CD14-positive monocyte (primary cell): ENCODE measurements around the gene C15orf62. TPM values are rescaled to one million over a fixed set of nuclear protein-coding genes. Genes with fewer than 3 reads are reported as not detected.

Source experiments
- DNase-seq, 3 donors: peaks; one replicate each; pipeline ENCODE4 v3.0.0-alpha.2; 2011 to 2022
- H2AFZ ChIP-seq: 2 replicates; pipeline ENCODE4 v1.6.0; 2012; ENCODE audit warnings: mild to moderate bottlenecking, low read depth, low read length, inconsistent platforms; ENCODE audit not compliant: insufficient read depth, poor library complexity, severe bottlenecking
- H3K27ac ChIP-seq, 2 donors: 1 replicate in 1 of 2; 2 replicates in 1 of 2; pipeline ENCODE4 v1.5.1; 2012 to 2013; ENCODE audit warnings: low read length in 2 of 2, control low read depth in 1 of 2, inconsistent platforms in 1 of 2, low read depth in 1 of 2, mild to moderate bottlenecking in 1 of 2
- H3K27me3 ChIP-seq, 2 donors: one replicate each; pipeline versions ENCODE4 v1.6.0 to v1.6.1; 2011 to 2013; ENCODE audit warnings: low read length in 2 of 2; ENCODE audit not compliant: control insufficient read depth in 2 of 2, insufficient read depth in 2 of 2
- H3K36me3 ChIP-seq, 2 donors: replicated peaks in 1 of 2; 1 replicate in 1 of 2; 2 replicates in 1 of 2; pipeline versions ENCODE4 v1.5.1 to v1.6.1; 2012 to 2013; ENCODE audit warnings: low read length in 2 of 2, control low read depth in 1 of 2, inconsistent platforms in 1 of 2, mild to moderate bottlenecking in 1 of 2; ENCODE audit not compliant: insufficient read depth in 2 of 2, control insufficient read depth in 1 of 2
- H3K4me1 ChIP-seq, 2 donors: 1 replicate in 1 of 2; 2 replicates in 1 of 2; pipeline versions ENCODE4 v1.5.1 to v1.6.1; 2012 to 2013; ENCODE audit warnings: low read length in 2 of 2, control low read depth in 1 of 2, inconsistent platforms in 1 of 2, mild to moderate bottlenecking in 1 of 2, moderate library complexity in 1 of 2; ENCODE audit not compliant: insufficient read depth in 2 of 2, control insufficient read depth in 1 of 2
- H3K4me2 ChIP-seq: replicated peaks from 2 replicates; pipeline ENCODE3; 2012; ENCODE audit warnings: low read length, moderate library complexity, mild to moderate bottlenecking; ENCODE audit not compliant: poor library complexity, severe bottlenecking; ENCODE audit errors: extremely low read depth
- H3K4me3 ChIP-seq, 3 experiments: fragments of 200-600 bp in 1 of 3; sonication (generic) in 1 of 3; replicated peaks in 1 of 3; 1 replicate in 2 of 3; 2 replicates in 1 of 3; pipeline ENCODE4 v1.5.1; 2011 to 2013; ENCODE audit warnings: low read length in 3 of 3, mild to moderate bottlenecking in 3 of 3, control low read depth in 2 of 3, low read depth in 2 of 3, inconsistent platforms in 1 of 3, moderate library complexity in 1 of 3
- H3K79me2 ChIP-seq: 2 replicates; pipeline ENCODE4 v1.6.0; 2012; ENCODE audit warnings: mild to moderate bottlenecking, control low read depth, inconsistent platforms, low read length, moderate library complexity; ENCODE audit not compliant: insufficient read depth
- H3K9ac ChIP-seq: 2 replicates; pipeline ENCODE4 v1.6.0; 2017; ENCODE audit warnings: low read length, mild to moderate bottlenecking; ENCODE audit not compliant: insufficient read depth, poor library complexity, severe bottlenecking
- H3K9me3 ChIP-seq, 2 donors: replicated peaks in 1 of 2; 1 replicate in 1 of 2; 2 replicates in 1 of 2; pipeline versions ENCODE4 v1.5.1 to v1.6.1; 2012 to 2013; ENCODE audit warnings: low read length in 2 of 2, control low read depth in 1 of 2; ENCODE audit not compliant: control insufficient read depth in 1 of 2, insufficient read depth in 1 of 2
- H4K20me1 ChIP-seq: 2 replicates; pipeline ENCODE4 v1.6.0; 2012; ENCODE audit warnings: mild to moderate bottlenecking, low read length, control low read depth, moderate library complexity; ENCODE audit not compliant: insufficient read depth
- H3K27ac Mint-ChIP-seq, 7 donors: one replicate each; pipeline ENCODE4 v1.8.0; 2020; ENCODE audit warnings: mild to moderate bottlenecking in 7 of 7, mixed read lengths in 7 of 7, moderate library complexity in 6 of 7, inconsistent platforms in 2 of 7
- H3K27me3 Mint-ChIP-seq, 3 donors: one replicate each; pipeline ENCODE4 v1.8.0; 2021 to 2022; ENCODE audit warnings: low read depth in 3 of 3, mild to moderate bottlenecking in 3 of 3, mixed read lengths in 3 of 3, moderate library complexity in 3 of 3, inconsistent platforms in 1 of 3
- H3K36me3 Mint-ChIP-seq, 2 donors: one replicate each; pipeline ENCODE4 v1.8.0; 2020; ENCODE audit warnings: mixed read lengths in 2 of 2, inconsistent platforms in 1 of 2, mild to moderate bottlenecking in 1 of 2
- H3K4me1 Mint-ChIP-seq: one replicate; pipeline ENCODE4 v1.8.0; 2020; ENCODE audit warnings: mild to moderate bottlenecking, mixed read lengths
- H3K4me3 Mint-ChIP-seq, 2 donors: one replicate each; pipeline ENCODE4 v1.8.0; 2020; ENCODE audit warnings: mild to moderate bottlenecking in 2 of 2, mixed read lengths in 2 of 2, moderate library complexity in 1 of 2
- H3K9me3 Mint-ChIP-seq, 7 donors: one replicate each; pipeline ENCODE4 v1.8.0; 2020 to 2022; ENCODE audit warnings: mixed read lengths in 7 of 7, mild to moderate bottlenecking in 6 of 7, moderate library complexity in 6 of 7, inconsistent platforms in 2 of 7
- CTCF ChIP-seq: fragments of 200-600 bp; IDR thresholded peaks from one replicate; pipeline ENCODE4 v1.8.0; 2022; ENCODE audit warnings: antibody characterized with exemption, mild to moderate bottlenecking
- WGBS: methylation state at CpG from one replicate; pipeline ENCODE4 v1.1.5; 2013; ENCODE audit warnings: missing lambda C conversion rate; ENCODE audit not compliant: insufficient coverage; 5-methylcytosine and 5-hydroxymethylcytosine counted together
- intact Hi-C, 2 donors: fragments of 100-400 bp; cut with micrococcal nuclease; formaldehyde crosslinking; loops; one replicate each; pipeline versions ENCODE4 v1.15.0 to v1.15.1; 2023
- polyA plus RNA-seq, 3 donors: library from polyadenylated mRNA; depleted of rRNA in 1 of 3; unstranded in 2 of 3; stranded (reverse) in 1 of 3; fragments of 300-500 nt in 2 of 3; fragments of >200 nt in 1 of 3; fragmentation: Illumina TruSeq in 2 of 3; gene quantifications; 1 replicate in 2 of 3; 2 replicates in 1 of 3; pipeline ENCODE4 v1.2.3, GENCODE V29; 2012 to 2021

Gene C15orf62
- polyA plus RNA-seq, 3 donors = 0.23 to 0.25 TPM; not detected in 1

- no peak for TF ChIP-seq CTCF
- Histone ChIP-seq H3K4me3 (no peak overlapping the region), H3K4me2 (no peak overlapping the region), H2AFZ (no peak overlapping the region), H3K36me3 (peaks cover 3 to 31% of the 10 kb centered on the region in 2 donors), H3K79me2 (peaks cover 71% of the 10 kb centered on the region), H3K27me3 (no peaks in the 10 kb centered on the region), H3K4me1 (peaks cover 10 to 13% of the 10 kb centered on the region in 2 donors), H3K9me3 (no peaks in the 10 kb centered on the region), H3K27ac (no peak overlapping the region), H3K9ac (no peak overlapping the region), H4K20me1 (peaks cover 4% of the 10 kb centered on the region)
- DNase-seq = no peak
- no CpG with 5 or more reads among the region's 2 CpGs for WGBS
- Mint-ChIP-seq H3K27ac (no peak overlapping the region), H3K36me3 (peaks cover 24 to 52% of the 10 kb centered on the region in 2 donors), H3K4me3 (no peak overlapping the region), H3K9me3 (peaks cover 0 to 2% (median 0%) of the 10 kb centered on the region in 7 donors), H3K4me1 (peaks cover 18% of the 10 kb centered on the region), H3K27me3 (peaks cover 0 to 2% (median 1%) of the 10 kb centered on the region in 3 donors)
- intact Hi-C loops = loop anchor here in 1 of 2 donors (10.0 kb wide), 2 partner anchors 48 to 92 kb away; partner anchors contain the start of genes RMDN3 and VPS18
Observed at GRCh38 chr15:40803076-40803475, 33.3 kb downstream of the C15orf62 start.

DNA sequence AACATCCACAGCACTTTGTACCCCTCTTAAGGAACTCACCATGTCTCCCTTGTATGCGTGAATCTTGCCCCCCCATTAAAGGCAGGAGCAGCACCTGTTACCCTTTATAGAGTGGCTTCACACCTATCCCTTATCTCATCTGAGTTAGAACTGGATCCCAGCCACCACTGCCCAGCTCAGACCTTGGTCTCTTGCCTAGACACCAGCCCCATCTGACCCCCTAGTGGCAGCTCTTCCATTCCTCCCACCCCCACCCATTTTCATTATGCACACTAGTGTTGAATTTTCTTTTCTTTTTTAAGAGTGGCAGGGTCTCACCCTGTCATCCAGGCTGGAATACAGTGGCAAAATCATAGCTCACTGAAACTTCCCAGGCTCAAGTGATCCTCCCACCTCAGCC is 33.9 kb downstream of the C15orf62 start:
- H3K4me3 ChIP-seq = no peak overlapping the region
- no peaks in the 10 kb centered on the region for H3K9me3 ChIP-seq
- intact Hi-C loops = loop anchor here in 1 of 2 donors (10.0 kb wide), 2 partner anchors 49 to 91 kb away; partner anchors contain the start of genes RMDN3 and VPS18
- Mint-ChIP-seq H3K27me3 (peaks cover 0 to 3% (median 1%) of the 10 kb centered on the region in 3 donors), H3K4me3 (no peak overlapping the region), H3K9me3 (peaks cover 0 to 2% (median 0%) of the 10 kb centered on the region in 7 donors), H3K4me1 (peaks cover 24% of the 10 kb centered on the region), H3K27ac (no peak overlapping the region), H3K36me3 (peaks cover 18 to 46% of the 10 kb centered on the region in 2 donors)
- H3K79me2 ChIP-seq = peaks cover 71% of the 10 kb centered on the region
- no peak for DNase-seq
- H2AFZ ChIP-seq = no peak overlapping the region
- peaks cover 3 to 25% of the 10 kb centered on the region in 2 donors for H3K36me3 ChIP-seq
- peaks cover 14 to 20% of the 10 kb centered on the region in 2 donors for H3K4me1 ChIP-seq
- no peak overlapping the region for H3K9ac ChIP-seq
- H3K27me3 ChIP-seq = no peaks in the 10 kb centered on the region
- WGBS = 100% methylated on average over 1 of the region's 1 CpG
- no peak overlapping the region for H3K4me2 ChIP-seq
- peaks cover 4% of the 10 kb centered on the region for H4K20me1 ChIP-seq
- H3K27ac ChIP-seq = no peak overlapping the region
- no peak for TF ChIP-seq CTCF
